Epithelial cell of proximal tubule (primary cell): ENCODE measurements around the gene RPL13A. TPM values are rescaled to one million over a fixed set of nuclear protein-coding genes. Genes with fewer than 3 reads are reported as not detected.

Source experiments
- DNase-seq: peaks from one replicate; pipeline ENCODE4 v3.0.0-alpha.2; 2011; ENCODE audit warnings: low read depth
- H3K4me3 ChIP-seq: 2 replicates; pipeline ENCODE4 v1.5.1; 2011; ENCODE audit warnings: low read depth, mild to moderate bottlenecking, low read length
- CTCF ChIP-seq: conservative IDR thresholded peaks from 2 replicates; pipeline ENCODE4 v1.5.1; 2012; ENCODE audit warnings: low read depth, mild to moderate bottlenecking, low read length
- total RNA-seq: library from RNA; depleted of rRNA; stranded (reverse); fragments of >200 nt; gene quantifications from 2 replicates; pipeline ENCODE4 v1.2.3, GENCODE V29; 2015

Gene RPL13A
- total RNA-seq, 1 donor from 2014 or later, result 3,343 TPM

GRCh38 chr19:49499030-49499670 is 11.7 kb downstream of the RPL13A start:
- TF ChIP-seq CTCF, result no peak
- no peak for DNase-seq
- no peak overlapping the region for H3K4me3 ChIP-seq

- no peak for DNase-seq
- peak; percentile 67 for TF ChIP-seq CTCF
- H3K4me3 ChIP-seq, result no peak overlapping the region
Measured at GRCh38 chr19:49502866-49503581, 15.6 kb downstream of the RPL13A start.

- DNase-seq, result no peak
- no peak for TF ChIP-seq CTCF
- H3K4me3 ChIP-seq, result no peak overlapping the region
Measured at GRCh38 chr19:49503582-49503962, 16.2 kb downstream of the RPL13A start.

GRCh38 chr19:49506575-49507105 is 19.2 kb downstream of the RPL13A start:
- peak; percentile 90 for TF ChIP-seq CTCF
- H3K4me3 ChIP-seq, result no peak overlapping the region
- DNase-seq, result no peak

- no peak for DNase-seq
- no peak overlapping the region for H3K4me3 ChIP-seq
- no peak for TF ChIP-seq CTCF
Measured at GRCh38 chr19:49507803-49508494, 20.5 kb downstream of the RPL13A start.

GRCh38 chr19:49512970-49513745 is 25.8 kb downstream of the RPL13A start:
- DNase-seq, result no peak
- TF ChIP-seq CTCF, result no peak
- peak overlapping the region; percentile 68 for H3K4me3 ChIP-seq
